DMS53 treated with DMSO at 0.1 percent for 48 hours (cell line): ENCODE data around the gene WDR5.

Source experiments
- DNase-seq: peaks from one replicate; lab custom pipeline; 2025; ENCODE audit not compliant: unreplicated experiment; lab: John Stamatoyannopoulos, UW

The WDR5 gene

DNA sequence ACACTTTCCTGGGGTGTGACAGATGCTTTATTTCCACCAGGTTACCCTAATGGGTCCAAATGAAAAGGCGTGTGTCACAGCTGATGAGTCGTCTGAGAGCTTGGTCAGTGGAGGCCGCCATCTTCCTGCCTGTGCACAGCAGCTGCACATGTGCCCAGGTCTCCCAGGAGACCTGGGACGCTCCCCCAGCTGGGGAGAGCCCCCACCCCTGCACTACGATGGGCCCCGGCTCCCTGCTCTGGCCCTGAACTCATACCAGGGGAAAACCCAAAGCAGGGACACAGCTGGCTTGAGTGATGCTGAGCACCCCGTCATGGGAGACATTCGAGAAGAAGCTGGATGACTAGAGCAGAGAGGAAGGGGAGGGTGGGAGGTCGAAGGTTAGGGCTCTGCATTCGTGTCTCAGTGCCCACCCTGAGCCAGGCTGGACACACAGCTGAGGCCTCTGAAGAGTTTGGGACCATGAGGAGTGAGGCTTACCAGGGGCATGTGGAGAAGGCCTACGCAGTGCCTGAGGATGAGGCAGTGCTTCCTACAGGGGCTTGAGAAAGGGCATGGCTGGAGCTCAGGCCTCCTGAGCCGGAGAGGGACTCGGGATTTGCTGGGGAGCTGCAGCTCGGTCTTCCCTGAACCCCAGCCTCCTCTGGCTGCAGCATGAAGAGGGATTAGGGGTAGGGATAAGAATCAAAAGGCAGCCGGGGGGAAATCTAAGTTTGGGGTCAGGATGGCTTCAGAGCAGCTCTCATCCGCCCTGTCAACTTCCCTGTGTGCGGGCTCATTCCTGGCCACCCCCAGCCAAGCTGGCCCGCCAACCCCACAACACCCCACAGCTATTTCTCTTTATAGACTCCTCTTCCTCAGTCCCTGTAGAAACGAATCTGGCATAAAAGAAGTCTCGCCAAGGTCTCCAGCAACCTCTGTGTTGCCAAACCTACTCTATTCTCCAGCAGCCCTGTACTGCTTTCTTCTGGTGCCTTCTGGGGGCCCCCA, 70.7 kb downstream of the WDR5 start:
- no peak for DNase-seq

GRCh38 chr9:134208310-134208841, 72.5 kb downstream of the WDR5 start:
- DNase-seq, result no peak

- DNase-seq, result no peak
Observed at GRCh38 chr9:134208981-134209725, 73.3 kb downstream of the WDR5 start.
